Gastrocnemius medialis (tissue), 4 donors: ENCODE measurements around the gene DPEP1.

Experiments
- POLR2A ChIP-seq, 2 donors: fragments of 450-650 bp; IDR thresholded peaks; one replicate each; pipeline ENCODE4 v1.6.1; 2017; ENCODE audit warnings: antibody characterized with exemption in 2 of 2, mild to moderate bottlenecking in 2 of 2, moderate library complexity in 2 of 2
- TF ChIP-seq, protein P1 (sequence below), 5 experiments: fragments of 450-650 bp in 3 of 5; fragments of 200-600 bp in 2 of 5; sonication (generic) in 2 of 5; IDR thresholded peaks in 4 of 5; conservative IDR thresholded peaks in 1 of 5; 1 replicate in 4 of 5; 2 replicates in 1 of 5; pipeline ENCODE4 v1.5.1; 2016 to 2019; ENCODE audit warnings: antibody characterized with exemption in 5 of 5, mild to moderate bottlenecking in 3 of 5, moderate library complexity in 3 of 5

- TF ChIP-seq, protein P1, sequence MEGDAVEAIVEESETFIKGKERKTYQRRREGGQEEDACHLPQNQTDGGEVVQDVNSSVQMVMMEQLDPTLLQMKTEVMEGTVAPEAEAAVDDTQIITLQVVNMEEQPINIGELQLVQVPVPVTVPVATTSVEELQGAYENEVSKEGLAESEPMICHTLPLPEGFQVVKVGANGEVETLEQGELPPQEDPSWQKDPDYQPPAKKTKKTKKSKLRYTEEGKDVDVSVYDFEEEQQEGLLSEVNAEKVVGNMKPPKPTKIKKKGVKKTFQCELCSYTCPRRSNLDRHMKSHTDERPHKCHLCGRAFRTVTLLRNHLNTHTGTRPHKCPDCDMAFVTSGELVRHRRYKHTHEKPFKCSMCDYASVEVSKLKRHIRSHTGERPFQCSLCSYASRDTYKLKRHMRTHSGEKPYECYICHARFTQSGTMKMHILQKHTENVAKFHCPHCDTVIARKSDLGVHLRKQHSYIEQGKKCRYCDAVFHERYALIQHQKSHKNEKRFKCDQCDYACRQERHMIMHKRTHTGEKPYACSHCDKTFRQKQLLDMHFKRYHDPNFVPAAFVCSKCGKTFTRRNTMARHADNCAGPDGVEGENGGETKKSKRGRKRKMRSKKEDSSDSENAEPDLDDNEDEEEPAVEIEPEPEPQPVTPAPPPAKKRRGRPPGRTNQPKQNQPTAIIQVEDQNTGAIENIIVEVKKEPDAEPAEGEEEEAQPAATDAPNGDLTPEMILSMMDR (IDR thresholded peaks at IDR 0.05 in 4 of 5, conservative IDR thresholded peaks at IDR 0.05 in 1 of 5) = no peak
- no peak for TF ChIP-seq POLR2A (IDR thresholded peaks at IDR 0.05)
These were observed 30.4 kb downstream of the DPEP1 start for GRCh38 chr16:89643769-89644300.
